PFSK-1 (cell line): ENCODE measurements around the gene RGS9.

Experiments used
- FOXP2 ChIP-seq: optimal IDR thresholded peaks from 2 replicates; pipeline ENCODE3; 2011; ENCODE audit warnings: borderline replicate concordance, control low read depth, inconsistent platforms; ENCODE audit not compliant: insufficient read depth; ENCODE audit errors: extremely low read length, extremely low read depth
- POLR2AphosphoS5 ChIP-seq: IDR thresholded peaks from 2 replicates; pipeline ENCODE4 v1.6.1; 2012; ENCODE audit warnings: low read depth, mild to moderate bottlenecking, control low read depth, low read length, moderate library complexity
- REST ChIP-seq, 2 experiments: IDR thresholded peaks; 2 replicates each; pipeline versions ENCODE4 v1.6.1 to v1.8.0; 2011 to 2012; ENCODE audit warnings: low read depth in 2 of 2, low read length in 2 of 2, control low read depth in 1 of 2, inconsistent platforms in 1 of 2, mild to moderate bottlenecking in 1 of 2, moderate library complexity in 1 of 2; ENCODE audit not compliant: insufficient read depth in 1 of 2
- SIN3A ChIP-seq: IDR thresholded peaks from 2 replicates; pipeline ENCODE4 v1.6.1; 2012; ENCODE audit warnings: mild to moderate bottlenecking, low read length, moderate library complexity, borderline replicate concordance; ENCODE audit not compliant: insufficient read depth
- TAF1 ChIP-seq: IDR thresholded peaks from 2 replicates; pipeline ENCODE4 v1.6.1; 2012; ENCODE audit warnings: low read length, control low read depth, borderline replicate concordance; ENCODE audit not compliant: insufficient read depth

DNA sequence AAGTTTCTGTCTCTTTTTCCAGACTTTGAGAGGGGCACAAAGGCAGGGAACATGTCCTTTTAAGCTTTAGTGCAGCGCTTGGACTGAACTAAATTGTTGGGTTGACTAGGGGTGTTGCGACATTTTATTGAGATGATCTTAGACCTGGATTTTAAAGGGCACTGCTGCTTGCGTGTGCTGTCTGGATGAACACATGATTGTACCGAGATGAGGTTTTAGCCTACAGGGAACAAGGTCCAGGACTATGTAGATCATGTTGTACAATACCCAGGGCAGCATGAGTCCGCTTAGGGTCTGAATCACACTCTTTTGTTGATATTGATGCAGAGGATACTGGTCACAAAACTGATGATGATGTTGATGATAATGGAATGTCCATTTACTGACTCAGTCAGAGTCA, 5.2 kb upstream of the RGS9 start:
- TF ChIP-seq POLR2AphosphoS5, result no peak
- TF ChIP-seq TAF1, result no peak
- no peak for TF ChIP-seq REST (IDR thresholded peaks at IDR 0.05; ENCODE audit: insufficient read depth in 1 of 2, low read depth in 2 of 2, low read length in 2 of 2)
- no peak for TF ChIP-seq SIN3A
- no peak for TF ChIP-seq FOXP2
